Neural cell (in vitro differentiated cells): ENCODE results near the gene NEURL2. TPM values are rescaled to one million over a fixed set of nuclear protein-coding genes. Genes with fewer than 3 reads are reported as not detected.
A peak's percentile ranks its signal among the peaks of the same experiment; 100 is the strongest.
"Not testable (repeated sequence)": the region's sequence is repeated elsewhere in the genome, so short reads cannot be mapped to it uniquely, and the experiment has no call there.

Experiments used
- H2AFZ ChIP-seq: fragments of 200-600, 300-800 bp; sonication (generic), shearing (Covaris generic); 2 replicates; pipeline ENCODE4 v1.6.0; 2014; ENCODE audit warnings: low read depth, mild to moderate bottlenecking, antibody characterized with exemption, low read length, moderate library complexity
- H3F3A ChIP-seq: fragments of 200-600 bp; shearing (Covaris generic); 2 replicates; pipeline ENCODE4 v1.6.1; 2016; ENCODE audit warnings: mild to moderate bottlenecking, moderate library complexity, mixed read lengths, antibody characterized with exemption, low read length; ENCODE audit not compliant: insufficient read depth, poor library complexity, severe bottlenecking
- H3K27ac ChIP-seq: fragments of 200-600, 300-800 bp; sonication (generic), shearing (Covaris generic); 2 replicates; pipeline ENCODE4 v1.5.1; 2014; ENCODE audit warnings: mild to moderate bottlenecking, low read length, moderate library complexity
- H3K27me3 ChIP-seq: fragments of 300-800, 200-600 bp; sonication (generic), shearing (Covaris generic); 2 replicates; pipeline ENCODE4 v1.6.0; 2014; ENCODE audit warnings: mild to moderate bottlenecking, low read depth, low read length, moderate library complexity; ENCODE audit not compliant: insufficient read depth
- H3K36me3 ChIP-seq: fragments of 300-800, 200-600 bp; sonication (generic), shearing (Covaris generic); 2 replicates; pipeline ENCODE4 v1.5.1; 2014; ENCODE audit warnings: mild to moderate bottlenecking, antibody characterized with exemption, low read length, moderate library complexity; ENCODE audit not compliant: insufficient read depth
- H3K4me2 ChIP-seq: fragments of 300-800, 200-600 bp; sonication (generic), shearing (Covaris generic); 2 replicates; pipeline ENCODE4 v1.6.0; 2014; ENCODE audit warnings: mild to moderate bottlenecking, low read length
- H3K4me3 ChIP-seq: fragments of 300-800, 200-600 bp; sonication (generic), shearing (Covaris generic); 2 replicates; pipeline ENCODE4 v1.5.1; 2014; ENCODE audit warnings: mild to moderate bottlenecking, low read length, moderate library complexity
- H3K79me2 ChIP-seq: fragments of 200-600 bp; shearing (Covaris generic); replicated peaks from 2 replicates; pipeline ENCODE4 v1.6.0; 2014; ENCODE audit warnings: mild to moderate bottlenecking, low read length, moderate library complexity; ENCODE audit not compliant: insufficient read depth
- H3K9ac ChIP-seq: fragments of 300-800, 200-600 bp; sonication (generic), shearing (Covaris generic); 2 replicates; pipeline ENCODE4 v1.6.1; 2016; ENCODE audit warnings: mild to moderate bottlenecking, low read length, mixed read lengths
- H3K9me2 ChIP-seq: fragments of 200-600 bp; shearing (Covaris generic); 2 replicates; pipeline ENCODE4 v1.6.1; 2016; ENCODE audit warnings: mild to moderate bottlenecking, low read length, mixed read lengths; ENCODE audit not compliant: insufficient read depth
- H3K9me3 ChIP-seq: fragments of 200-600, 300-800 bp; sonication (generic), shearing (Covaris generic); 2 replicates; pipeline ENCODE4 v1.6.1; 2016; ENCODE audit warnings: mild to moderate bottlenecking, mixed run types, low read length, moderate library complexity, mixed read lengths
- H4K20me1 ChIP-seq: fragments of 200-600 bp; shearing (Covaris generic); 2 replicates; pipeline ENCODE4 v1.6.1; 2016; ENCODE audit warnings: mild to moderate bottlenecking, mixed run types; ENCODE audit not compliant: insufficient read depth
- EP300 ChIP-seq: fragments of 450-650 bp; conservative IDR thresholded peaks from 2 replicates; pipeline ENCODE4 v1.6.1; 2014; ENCODE audit warnings: antibody characterized with exemption, mild to moderate bottlenecking, moderate library complexity; ENCODE audit not compliant: poor library complexity, severe bottlenecking
- EZH2 ChIP-seq: fragments of 200-600, 300-800 bp; shearing (Covaris generic), sonication (generic); IDR thresholded peaks from 2 replicates; pipeline ENCODE4 v1.6.1; 2014; ENCODE audit warnings: antibody characterized with exemption, low read length, borderline replicate concordance, mild to moderate bottlenecking; ENCODE audit not compliant: insufficient read depth, poor library complexity, severe bottlenecking
- MXI1 ChIP-seq: fragments of 450-650 bp; conservative IDR thresholded peaks from 2 replicates; pipeline ENCODE4 v1.6.1; 2014; ENCODE audit warnings: antibody characterized with exemption, mild to moderate bottlenecking; ENCODE audit not compliant: poor library complexity, severe bottlenecking
- POLR2AphosphoS5 ChIP-seq: IDR thresholded peaks from 2 replicates; pipeline ENCODE4 v1.6.1; 2012
- RAD21 ChIP-seq: fragments of 450-650 bp; conservative IDR thresholded peaks from 2 replicates; pipeline ENCODE4 v1.6.1; 2014; ENCODE audit warnings: antibody characterized with exemption, mild to moderate bottlenecking, moderate library complexity
- SMC3 ChIP-seq: fragments of 450-650 bp; conservative IDR thresholded peaks from 2 replicates; pipeline ENCODE4 v1.6.1; 2014; ENCODE audit warnings: antibody characterized with exemption, mild to moderate bottlenecking, moderate library complexity; ENCODE audit not compliant: poor library complexity
- TAF1 ChIP-seq: IDR thresholded peaks from 2 replicates; pipeline ENCODE4 v1.6.1; 2012; ENCODE audit warnings: low read depth
- polyA plus RNA-seq: library from polyadenylated mRNA; depleted of rRNA; stranded (reverse); fragments of >200 nt; gene quantifications from 2 replicates; pipeline ENCODE4 v1.2.3, GENCODE V29; 2014
- TF ChIP-seq, protein P1 (sequence below): IDR thresholded peaks from 2 replicates; pipeline ENCODE4 v1.6.1; 2012; ENCODE audit warnings: borderline replicate concordance
- TF ChIP-seq, protein P2 (sequence below): fragments of 450-650 bp; IDR thresholded peaks from 2 replicates; pipeline ENCODE4 v1.5.1; 2014; ENCODE audit warnings: antibody characterized with exemption, mild to moderate bottlenecking, moderate library complexity; ENCODE audit not compliant: poor library complexity, severe bottlenecking

The NEURL2 gene
- polyA plus RNA-seq, 1 donor from 2014 or later = 5.0 TPM

DNA sequence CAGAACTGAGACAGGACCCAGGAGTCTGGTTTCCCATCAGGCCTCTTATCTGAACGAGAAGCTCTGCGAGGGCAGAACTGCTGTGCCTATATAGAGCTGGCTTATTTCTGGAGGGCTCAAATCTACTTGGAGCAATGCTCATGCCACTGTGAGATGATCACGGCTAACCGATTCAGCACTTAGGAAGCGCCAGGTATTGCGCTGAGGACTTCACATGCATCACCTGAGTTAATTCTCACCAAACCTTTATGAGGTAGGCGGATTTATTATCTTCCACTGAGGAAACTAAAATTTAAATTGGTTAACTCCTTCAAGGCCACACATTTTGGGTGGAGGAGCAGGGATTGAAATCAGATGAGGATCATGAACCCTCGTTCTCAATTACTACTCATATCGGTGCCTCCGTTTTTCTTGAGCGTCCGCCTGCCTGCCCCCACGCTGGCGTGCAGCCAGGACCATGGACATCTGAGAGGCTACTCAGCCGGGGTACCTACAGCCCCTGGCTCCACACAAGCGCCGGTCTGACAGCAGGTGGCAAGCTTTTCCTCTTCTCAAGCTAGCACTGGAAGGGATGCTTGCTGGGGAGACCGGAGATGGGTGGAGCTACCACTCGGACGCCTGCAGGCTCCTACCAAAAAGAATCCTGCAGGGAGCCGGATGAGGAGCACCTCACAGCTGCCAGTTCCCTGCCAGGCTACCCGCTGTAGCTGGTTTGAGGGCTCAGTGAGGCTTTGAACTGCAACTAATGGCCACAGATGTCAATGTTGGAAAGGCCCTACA, 42.4 kb upstream of the NEURL2 start:
- Histone ChIP-seq H3K9me3 (no peaks in the 10 kb centered on the region), H2AFZ (peak overlapping the region; percentile 91), H3K9me2 (no peaks in the 10 kb centered on the region)

DNA sequence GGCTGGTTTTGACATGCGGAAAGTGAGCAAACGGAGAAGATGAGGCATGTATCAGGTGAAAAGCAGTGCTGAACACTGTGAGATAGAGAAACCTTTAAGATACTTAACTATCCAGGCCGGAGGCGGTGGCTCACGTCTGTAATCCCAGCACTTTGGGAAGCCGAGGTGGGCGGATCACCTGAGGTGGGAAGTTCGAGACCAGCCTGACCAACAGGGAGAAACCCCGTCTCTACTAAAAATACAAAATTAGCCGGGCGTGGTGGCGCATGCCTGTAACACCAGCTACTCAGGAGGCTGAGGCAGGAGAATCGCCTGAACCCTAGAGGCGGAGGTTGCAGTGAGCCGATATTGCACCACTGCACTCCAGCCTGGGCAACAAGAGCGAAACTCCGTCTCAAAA, 40.7 kb upstream of the NEURL2 start:
- not testable (repeated sequence) for H3K9me3 ChIP-seq, H2AFZ ChIP-seq, H3K9ac ChIP-seq, H3K9me2 ChIP-seq, H3F3A ChIP-seq, H3K4me2 ChIP-seq, H3K27me3 ChIP-seq, H3K27ac ChIP-seq, H4K20me1 ChIP-seq, H3K4me3 ChIP-seq, H3K36me3 ChIP-seq
- peaks cover 18% of the 10 kb centered on the region for H3K79me2 ChIP-seq

More for the DNA sequence above, 42.4 kb upstream of the NEURL2 start:
- H3F3A ChIP-seq = no peaks in the 10 kb centered on the region
- H3K9ac ChIP-seq = peak overlapping the region; percentile 100
- TF ChIP-seq SMC3 (peak; percentile 49), MXI1 (no peak), EZH2 (no peak), RAD21 (no peak), EP300 (no peak), POLR2AphosphoS5 (no peak), TAF1 (no peak)
- TF ChIP-seq, protein P1, sequence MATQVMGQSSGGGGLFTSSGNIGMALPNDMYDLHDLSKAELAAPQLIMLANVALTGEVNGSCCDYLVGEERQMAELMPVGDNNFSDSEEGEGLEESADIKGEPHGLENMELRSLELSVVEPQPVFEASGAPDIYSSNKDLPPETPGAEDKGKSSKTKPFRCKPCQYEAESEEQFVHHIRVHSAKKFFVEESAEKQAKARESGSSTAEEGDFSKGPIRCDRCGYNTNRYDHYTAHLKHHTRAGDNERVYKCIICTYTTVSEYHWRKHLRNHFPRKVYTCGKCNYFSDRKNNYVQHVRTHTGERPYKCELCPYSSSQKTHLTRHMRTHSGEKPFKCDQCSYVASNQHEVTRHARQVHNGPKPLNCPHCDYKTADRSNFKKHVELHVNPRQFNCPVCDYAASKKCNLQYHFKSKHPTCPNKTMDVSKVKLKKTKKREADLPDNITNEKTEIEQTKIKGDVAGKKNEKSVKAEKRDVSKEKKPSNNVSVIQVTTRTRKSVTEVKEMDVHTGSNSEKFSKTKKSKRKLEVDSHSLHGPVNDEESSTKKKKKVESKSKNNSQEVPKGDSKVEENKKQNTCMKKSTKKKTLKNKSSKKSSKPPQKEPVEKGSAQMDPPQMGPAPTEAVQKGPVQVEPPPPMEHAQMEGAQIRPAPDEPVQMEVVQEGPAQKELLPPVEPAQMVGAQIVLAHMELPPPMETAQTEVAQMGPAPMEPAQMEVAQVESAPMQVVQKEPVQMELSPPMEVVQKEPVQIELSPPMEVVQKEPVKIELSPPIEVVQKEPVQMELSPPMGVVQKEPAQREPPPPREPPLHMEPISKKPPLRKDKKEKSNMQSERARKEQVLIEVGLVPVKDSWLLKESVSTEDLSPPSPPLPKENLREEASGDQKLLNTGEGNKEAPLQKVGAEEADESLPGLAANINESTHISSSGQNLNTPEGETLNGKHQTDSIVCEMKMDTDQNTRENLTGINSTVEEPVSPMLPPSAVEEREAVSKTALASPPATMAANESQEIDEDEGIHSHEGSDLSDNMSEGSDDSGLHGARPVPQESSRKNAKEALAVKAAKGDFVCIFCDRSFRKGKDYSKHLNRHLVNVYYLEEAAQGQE = no peak
- TF ChIP-seq, protein P2, sequence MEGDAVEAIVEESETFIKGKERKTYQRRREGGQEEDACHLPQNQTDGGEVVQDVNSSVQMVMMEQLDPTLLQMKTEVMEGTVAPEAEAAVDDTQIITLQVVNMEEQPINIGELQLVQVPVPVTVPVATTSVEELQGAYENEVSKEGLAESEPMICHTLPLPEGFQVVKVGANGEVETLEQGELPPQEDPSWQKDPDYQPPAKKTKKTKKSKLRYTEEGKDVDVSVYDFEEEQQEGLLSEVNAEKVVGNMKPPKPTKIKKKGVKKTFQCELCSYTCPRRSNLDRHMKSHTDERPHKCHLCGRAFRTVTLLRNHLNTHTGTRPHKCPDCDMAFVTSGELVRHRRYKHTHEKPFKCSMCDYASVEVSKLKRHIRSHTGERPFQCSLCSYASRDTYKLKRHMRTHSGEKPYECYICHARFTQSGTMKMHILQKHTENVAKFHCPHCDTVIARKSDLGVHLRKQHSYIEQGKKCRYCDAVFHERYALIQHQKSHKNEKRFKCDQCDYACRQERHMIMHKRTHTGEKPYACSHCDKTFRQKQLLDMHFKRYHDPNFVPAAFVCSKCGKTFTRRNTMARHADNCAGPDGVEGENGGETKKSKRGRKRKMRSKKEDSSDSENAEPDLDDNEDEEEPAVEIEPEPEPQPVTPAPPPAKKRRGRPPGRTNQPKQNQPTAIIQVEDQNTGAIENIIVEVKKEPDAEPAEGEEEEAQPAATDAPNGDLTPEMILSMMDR = peak; percentile 67
- H3K4me2 ChIP-seq = peak overlapping the region; percentile 57
- H4K20me1 ChIP-seq = no peaks in the 10 kb centered on the region
- no peaks in the 10 kb centered on the region for H3K27me3 ChIP-seq
- peaks cover 21% of the 10 kb centered on the region for H3K79me2 ChIP-seq
- peak overlapping the region; percentile 93 for H3K4me3 ChIP-seq
- peak overlapping the region; percentile 100 for H3K27ac ChIP-seq
- no peaks in the 10 kb centered on the region for H3K36me3 ChIP-seq
